PC-3 (cell line): ENCODE measurements around the gene A3GALT2. TPM values are rescaled to one million over a fixed set of nuclear protein-coding genes. Genes with fewer than 3 reads are reported as not detected.

Source experiments
- ATAC-seq: fragments of 200-7000 bp; cut with Tn5 transposase; 2 replicates; pipeline ENCODE4 v1.9.1; 2020; ENCODE audit warnings: mild to moderate bottlenecking, moderate library complexity
- BruUV-seq: library from RNA; stranded (reverse); fragments of 400-500 nt; replicated peaks from 2 replicates; lab custom pipeline; 2021; lab: Mats Ljungman, UMichigan
- CTCF ChIA-PET: fragments of 300-600 bp; sonication (Branson Sonifier 250); formaldehyde crosslinking; loops from one replicate; lab custom pipeline; 2022; ENCODE audit warnings: antibody characterized with exemption; lab: Charles Lee
- POLR2A ChIA-PET: fragments of 300-600 bp; sonication (Branson Sonifier 250); formaldehyde crosslinking; loops from one replicate; lab custom pipeline; 2022; ENCODE audit warnings: antibody characterized with exemption; ENCODE audit not compliant: unreplicated experiment; lab: Charles Lee
- DNase-seq: peaks from one replicate; pipeline ENCODE4 v3.0.0-alpha.2; 2015
- H2AFZ ChIP-seq: fragments of 300-600 bp; sonication (generic); 2 replicates; pipeline ENCODE4 v1.6.0; 2016; ENCODE audit warnings: antibody characterized with exemption, low read length
- H3F3A ChIP-seq: fragments of 300-600 bp; sonication (generic); one replicate; pipeline ENCODE4 v1.6.0; 2017; ENCODE audit warnings: antibody characterized with exemption, low read length, control low read depth, mild to moderate bottlenecking; ENCODE audit not compliant: unreplicated experiment
- H3K27ac ChIP-seq: fragments of 300-600 bp; sonication (generic); 2 replicates; pipeline ENCODE4 v1.5.1; 2016; ENCODE audit warnings: mild to moderate bottlenecking, low read length
- H3K27me3 ChIP-seq: fragments of 300-600 bp; sonication (generic); 2 replicates; pipeline ENCODE4 v1.6.1; 2016; ENCODE audit warnings: low read length, mixed read lengths
- H3K36me3 ChIP-seq: fragments of 300-600 bp; sonication (generic); 2 replicates; pipeline ENCODE4 v1.6.1; 2016; ENCODE audit warnings: low read depth, mixed run types, low read length, mixed read lengths
- H3K4me1 ChIP-seq: fragments of 300-600 bp; sonication (generic); 2 replicates; pipeline ENCODE4 v1.5.1; 2016; ENCODE audit warnings: low read length; ENCODE audit not compliant: insufficient read depth
- H3K4me2 ChIP-seq: fragments of 300-600 bp; sonication (generic); 2 replicates; pipeline ENCODE4 v1.6.0; 2016; ENCODE audit warnings: low read length
- H3K4me3 ChIP-seq: fragments of 300-600 bp; sonication (generic); 2 replicates; pipeline ENCODE4 v1.5.1; 2016; ENCODE audit warnings: mild to moderate bottlenecking, low read length, mixed read lengths
- H3K79me2 ChIP-seq: fragments of 300-600 bp; sonication (generic); 2 replicates; pipeline ENCODE4 v1.6.1; 2017; ENCODE audit warnings: low read length, mixed read lengths
- H3K9ac ChIP-seq: fragments of 300-600 bp; sonication (generic); 2 replicates; pipeline ENCODE4 v1.6.0; 2016; ENCODE audit warnings: mild to moderate bottlenecking, low read length
- H3K9me2 ChIP-seq: fragments of 300-600 bp; sonication (generic); replicated peaks from 2 replicates; pipeline ENCODE4 v1.6.1; 2016; ENCODE audit warnings: mixed run types, low read length, mixed read lengths
- H3K9me3 ChIP-seq: fragments of 300-600 bp; sonication (generic); 2 replicates; pipeline ENCODE4 v1.6.1; 2016; ENCODE audit warnings: low read length, mixed read lengths
- H4K20me1 ChIP-seq: fragments of 300-600 bp; sonication (generic); 2 replicates; pipeline ENCODE4 v1.6.1; 2016; ENCODE audit warnings: low read length, mixed read lengths
- CTCF ChIP-seq: fragments of 300-600 bp; sonication (generic); conservative IDR thresholded peaks from 2 replicates; pipeline ENCODE4 v1.5.1; 2017; ENCODE audit warnings: antibody characterized with exemption, low read depth, mild to moderate bottlenecking, low read length
- EZH2 ChIP-seq: fragments of 300-600 bp; sonication (generic); IDR thresholded peaks from one replicate; pipeline ENCODE4 v1.6.1; 2017; ENCODE audit warnings: antibody characterized with exemption, mild to moderate bottlenecking, low read length; ENCODE audit not compliant: unreplicated experiment
- EZH2phosphoT487 ChIP-seq: fragments of 300-600 bp; sonication (generic); IDR thresholded peaks from 2 replicates; pipeline ENCODE4 v1.6.1; 2018; ENCODE audit warnings: mild to moderate bottlenecking, antibody characterized with exemption, low read length, borderline replicate concordance
- intact Hi-C: fragments of 100-400 bp; cut with micrococcal nuclease; formaldehyde crosslinking; loops from 2 replicates; pipeline ENCODE4 v1.9.0; 2023
- microRNA-seq: library from miRNA; unstranded; fragments of <30 nt; microRNA quantifications from one replicate; pipeline ENCODE4 v1.1.0, GENCODE V29; 2020; ENCODE audit not compliant: unreplicated experiment
- total RNA-seq: library from RNA; depleted of rRNA; stranded (reverse); fragments of >200 nt; gene quantifications from 2 replicates; pipeline ENCODE4 v1.2.3, GENCODE V29; 2014; rRNA removed

The A3GALT2 gene
- total RNA-seq, 1 experiment from 2014 or later: not detected

- Histone ChIP-seq H3K9me3 (no peaks in the 10 kb centered on the region), H3K9me2 (no peaks in the 10 kb centered on the region), H2AFZ (peak overlapping the region; percentile 88), H3K4me3 (peak overlapping the region; percentile 89), H3K4me2 (peak overlapping the region; percentile 96), H3K27ac (peak overlapping the region; percentile 88), H3K27me3 (no peaks in the 10 kb centered on the region), H3K4me1 (peaks cover 13% of the 10 kb centered on the region; the same call in 1 of the 2 replicates), H3K9ac (peak overlapping the region; percentile 94), H4K20me1 (no peaks in the 10 kb centered on the region), H3K36me3 (no peaks in the 10 kb centered on the region), H3F3A (no peaks in the 10 kb centered on the region), H3K79me2 (peaks cover 44% of the 10 kb centered on the region)
- ChIA-PET POLR2A (interaction anchor here (0.5 to 0.6 kb wide), 2 partner anchors 64 to 85 kb away, joined by 9 to 11 read pairs; no protein-coding TSS in a partner anchor), CTCF (interaction anchor here (0.6 kb wide), 2 partner anchors 130 to 377 kb away, joined by 3 to 4 read pairs; no protein-coding TSS in a partner anchor)
- intact Hi-C loops: loop anchor here (5.0 kb wide), 3 partner anchors 40 to 175 kb away; partner anchors contain the start of gene PHC2
- ATAC-seq: no peak
- no peak for TF ChIP-seq EZH2phosphoT487
- no peak for TF ChIP-seq CTCF
- no peak for TF ChIP-seq EZH2
- no TSS peak for BruUV-seq
- no peak for DNase-seq
Measured at GRCh38 chr1:33257207-33257771, 63.6 kb downstream of the A3GALT2 start.

Small RNAs within 50 kb of the gene (microRNA-seq; reads per million reads assigned to microRNA genes)
- gene MIR3605: 45.9 reads per million, percentile 56 among the genes with 10 or more reads in this experiment

Other genes starting within 250 kb of the A3GALT2 start
- 2.2 and 3.3 TPM in 2 replicates for gene AZIN2, start 239.9 kb downstream of the A3GALT2 start, total RNA-seq
- gene TRIM62, start 139.1 kb downstream of the A3GALT2 start, total RNA-seq: 3.9 and 9.7 TPM in 2 replicates
- gene ZNF362, start 64.6 kb downstream of the A3GALT2 start, total RNA-seq: 10.8 and 17.0 TPM in 2 replicates
- gene PHC2, start 110.0 kb upstream of the A3GALT2 start, total RNA-seq: 125 and 134 TPM in 2 replicates
- 0.84 and 1.6 TPM in 2 replicates for gene ZSCAN20, start 151.5 kb upstream of the A3GALT2 start, total RNA-seq